TTC549 (cell line): ENCODE results near the gene STAB1.

Source experiments
- FAIRE-seq: peaks from 2 replicates; lab custom pipeline; 2012; peaks lifted over from hg19 to GRCh38; lab: Jason Lieb, UNC

The STAB1 gene

DNA sequence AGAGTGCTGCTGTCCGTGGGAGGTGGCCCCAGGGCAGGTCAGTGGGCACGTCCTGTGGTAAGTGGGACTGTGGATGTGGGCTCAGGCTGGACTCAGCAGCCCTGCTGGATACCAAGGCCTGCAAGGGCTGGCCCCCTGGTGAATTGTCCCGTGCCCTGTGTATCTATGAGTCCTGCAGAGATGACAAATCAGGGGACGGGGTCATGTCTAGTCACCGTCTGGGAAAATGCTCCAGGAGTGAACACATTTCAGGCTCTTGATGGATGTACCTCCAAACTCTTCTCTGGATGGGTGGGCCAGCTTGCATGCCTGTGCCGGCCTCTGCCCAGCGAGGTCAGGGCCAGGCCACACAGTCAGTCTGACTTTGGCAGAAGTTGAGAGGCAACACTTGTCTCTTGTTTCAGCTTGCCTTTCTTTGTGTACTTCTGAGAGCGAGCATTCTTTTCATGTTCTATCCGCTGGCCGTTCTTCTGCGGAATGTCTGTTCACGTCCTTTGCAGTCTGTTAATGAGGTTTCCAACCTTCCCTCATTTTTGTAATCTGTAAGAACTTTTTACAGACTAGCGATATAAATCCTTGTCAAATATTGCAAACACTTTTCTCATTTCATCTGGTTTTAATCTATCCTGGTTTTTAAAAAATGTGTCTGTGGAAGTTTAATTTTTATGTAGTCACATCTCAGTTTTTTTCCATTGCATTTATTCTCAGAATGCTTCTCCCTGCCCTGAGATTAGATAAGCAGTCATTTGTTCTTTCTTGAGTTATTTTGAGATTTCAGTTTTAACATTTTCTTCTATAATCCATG is 11.4 kb upstream of the STAB1 start:
- FAIRE-seq: no peak

DNA sequence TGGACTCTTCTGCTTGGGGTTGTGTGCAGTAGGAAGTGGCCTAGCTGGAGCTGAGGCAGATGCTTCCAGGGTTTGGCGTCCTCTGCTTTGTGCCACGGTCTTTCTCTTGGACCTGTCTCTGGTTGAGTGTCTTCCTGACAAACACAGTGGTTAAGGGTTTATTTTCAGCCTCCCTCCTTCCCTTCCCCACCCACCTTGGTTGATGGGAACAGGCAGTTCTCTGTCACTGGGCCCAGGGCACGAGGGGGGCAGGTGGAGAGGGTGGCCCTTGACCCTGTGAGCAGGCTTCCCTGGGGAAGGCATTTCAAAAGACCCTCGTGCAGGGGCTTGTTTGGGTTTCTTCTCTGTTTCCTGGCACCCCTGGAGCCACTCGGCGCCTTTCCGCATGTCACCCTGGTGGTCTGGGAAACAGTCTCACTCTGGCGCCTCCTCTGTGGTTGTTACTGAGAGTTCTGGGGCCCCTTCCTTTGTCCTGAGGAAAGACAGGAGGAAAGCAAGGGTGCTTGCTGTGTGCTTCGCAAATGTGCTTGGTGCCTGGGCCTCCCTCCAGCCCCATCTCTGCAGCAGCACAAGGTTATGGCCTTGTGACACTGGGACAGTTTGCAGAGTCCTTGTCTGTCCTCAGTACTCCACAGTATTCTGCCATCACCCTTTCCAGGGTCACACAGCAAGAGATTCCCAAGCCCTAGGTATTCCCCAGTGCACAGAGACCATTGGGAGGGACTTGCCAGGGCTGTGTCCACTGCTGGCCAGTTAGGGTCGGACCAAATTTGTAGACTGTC is 10.3 kb upstream of the STAB1 start:
- FAIRE-seq: no peak

DNA sequence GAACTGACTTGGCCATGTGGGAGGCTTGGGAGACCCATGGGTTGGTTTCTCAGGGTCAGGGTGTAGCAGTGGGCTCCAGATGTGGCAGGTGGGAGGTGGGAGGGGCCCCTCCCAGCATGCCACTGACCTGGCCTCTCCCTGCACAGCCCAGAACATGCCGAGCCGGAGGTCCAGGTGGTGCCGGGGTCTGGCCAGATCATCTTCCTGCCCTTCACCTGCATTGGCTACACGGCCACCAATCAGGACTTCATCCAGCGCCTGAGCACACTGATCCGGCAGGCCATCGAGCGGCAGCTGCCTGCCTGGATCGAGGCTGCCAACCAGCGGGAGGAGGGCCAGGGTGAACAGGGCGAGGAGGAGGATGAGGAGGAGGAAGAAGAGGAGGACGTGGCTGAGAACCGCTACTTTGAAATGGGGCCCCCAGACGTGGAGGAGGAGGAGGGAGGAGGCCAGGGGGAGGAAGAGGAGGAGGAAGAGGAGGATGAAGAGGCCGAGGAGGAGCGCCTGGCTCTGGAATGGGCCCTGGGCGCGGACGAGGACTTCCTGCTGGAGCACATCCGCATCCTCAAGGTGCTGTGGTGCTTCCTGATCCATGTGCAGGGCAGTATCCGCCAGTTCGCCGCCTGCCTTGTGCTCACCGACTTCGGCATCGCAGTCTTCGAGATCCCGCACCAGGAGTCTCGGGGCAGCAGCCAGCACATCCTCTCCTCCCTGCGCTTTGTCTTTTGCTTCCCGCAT is 7.9 kb upstream of the STAB1 start:
- FAIRE-seq: no peak

DNA sequence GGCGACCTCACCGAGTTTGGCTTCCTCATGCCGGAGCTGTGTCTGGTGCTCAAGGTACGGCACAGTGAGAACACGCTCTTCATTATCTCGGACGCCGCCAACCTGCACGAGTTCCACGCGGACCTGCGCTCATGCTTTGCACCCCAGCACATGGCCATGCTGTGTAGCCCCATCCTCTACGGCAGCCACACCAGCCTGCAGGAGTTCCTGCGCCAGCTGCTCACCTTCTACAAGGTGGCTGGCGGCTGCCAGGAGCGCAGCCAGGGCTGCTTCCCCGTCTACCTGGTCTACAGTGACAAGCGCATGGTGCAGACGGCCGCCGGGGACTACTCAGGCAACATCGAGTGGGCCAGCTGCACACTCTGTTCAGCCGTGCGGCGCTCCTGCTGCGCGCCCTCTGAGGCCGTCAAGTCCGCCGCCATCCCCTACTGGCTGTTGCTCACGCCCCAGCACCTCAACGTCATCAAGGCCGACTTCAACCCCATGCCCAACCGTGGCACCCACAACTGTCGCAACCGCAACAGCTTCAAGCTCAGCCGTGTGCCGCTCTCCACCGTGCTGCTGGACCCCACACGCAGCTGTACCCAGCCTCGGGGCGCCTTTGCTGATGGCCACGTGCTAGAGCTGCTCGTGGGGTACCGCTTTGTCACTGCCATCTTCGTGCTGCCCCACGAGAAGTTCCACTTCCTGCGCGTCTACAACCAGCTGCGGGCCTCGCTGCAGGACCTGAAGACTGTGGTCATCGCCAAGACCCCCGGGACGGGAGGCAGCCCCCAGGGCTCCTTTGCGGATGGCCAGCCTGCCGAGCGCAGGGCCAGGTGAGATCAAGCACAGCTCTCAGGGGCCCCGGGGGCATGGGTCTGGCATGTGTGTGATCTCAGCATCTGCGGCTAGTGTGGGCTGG is 7.1 kb upstream of the STAB1 start:
- no peak for FAIRE-seq

DNA sequence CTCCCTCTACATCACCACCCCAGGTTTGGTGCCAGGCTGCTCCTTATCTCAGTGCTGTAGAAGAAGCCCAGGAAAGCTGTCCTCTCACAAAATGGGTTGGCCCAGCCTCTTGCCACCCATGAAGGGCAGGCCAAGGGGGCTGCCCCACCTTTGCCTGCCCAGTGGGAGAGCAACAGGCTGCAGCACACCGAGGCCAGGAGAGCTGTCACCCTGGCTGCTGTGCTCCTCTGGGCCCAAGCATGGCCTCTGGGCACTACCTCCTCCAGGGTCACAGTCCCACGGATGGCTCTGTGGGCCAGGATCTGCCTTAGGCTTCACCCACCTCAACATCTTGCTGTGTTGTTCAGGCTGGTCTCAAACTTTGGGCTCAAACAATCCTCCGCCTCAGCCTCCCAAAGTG is 6.4 kb upstream of the STAB1 start:
- no peak for FAIRE-seq

DNA sequence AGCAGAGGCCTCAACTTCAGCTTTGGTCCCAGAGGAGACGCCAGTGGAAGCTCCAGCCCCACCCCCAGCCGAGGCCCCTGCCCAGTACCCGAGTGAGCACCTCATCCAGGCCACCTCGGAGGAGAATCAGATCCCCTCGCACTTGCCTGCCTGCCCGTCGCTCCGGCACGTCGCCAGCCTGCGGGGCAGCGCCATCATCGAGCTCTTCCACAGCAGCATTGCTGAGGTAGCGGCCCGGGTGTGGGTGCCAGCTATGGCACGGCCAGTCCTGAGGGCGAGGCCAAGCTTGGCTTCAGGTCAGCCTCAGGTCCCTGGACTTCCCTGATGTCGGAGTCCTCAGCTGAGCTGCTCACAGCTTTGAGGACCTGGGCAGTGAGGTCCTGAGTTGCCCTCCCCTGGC is 5.7 kb upstream of the STAB1 start:
- no peak for FAIRE-seq

DNA sequence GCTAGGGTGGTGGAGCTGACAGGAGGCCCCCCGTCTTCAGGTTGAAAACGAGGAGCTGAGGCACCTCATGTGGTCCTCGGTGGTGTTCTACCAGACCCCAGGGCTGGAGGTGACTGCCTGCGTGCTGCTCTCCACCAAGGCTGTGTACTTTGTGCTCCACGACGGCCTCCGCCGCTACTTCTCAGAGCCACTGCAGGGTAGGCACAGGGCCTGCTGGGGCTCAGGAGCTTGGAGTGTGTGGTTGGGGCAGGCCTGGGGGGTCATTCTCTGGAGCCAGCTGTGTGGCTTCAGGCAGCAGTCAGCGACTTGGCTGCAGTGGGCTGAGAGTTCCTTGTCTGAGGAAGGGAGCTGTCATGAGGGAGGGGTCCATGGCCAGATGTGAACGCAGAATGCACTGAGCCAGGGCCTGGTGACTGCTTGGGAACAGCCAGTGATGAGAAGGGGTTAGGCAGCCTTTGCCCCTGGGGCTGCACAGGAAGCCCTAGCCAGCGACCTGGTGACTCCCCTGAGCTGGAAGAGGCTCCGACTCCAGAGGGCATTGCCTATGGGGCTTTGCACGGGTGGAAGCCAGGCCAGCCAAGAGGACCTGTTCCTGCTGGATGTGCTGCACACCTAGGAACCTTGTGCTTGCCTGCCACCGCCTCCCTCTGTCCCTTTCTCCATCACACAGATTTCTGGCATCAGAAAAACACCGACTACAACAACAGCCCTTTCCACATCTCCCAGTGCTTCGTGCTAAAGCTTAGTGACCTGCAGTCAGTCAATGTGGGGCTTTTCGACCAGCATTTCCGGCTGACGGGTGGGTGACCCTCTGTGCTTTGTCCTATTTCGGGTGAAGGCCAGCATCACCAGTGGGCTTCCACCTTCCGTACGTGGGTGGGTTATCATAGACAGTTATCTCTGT is 4.9 kb upstream of the STAB1 start:
- FAIRE-seq: no peak

DNA sequence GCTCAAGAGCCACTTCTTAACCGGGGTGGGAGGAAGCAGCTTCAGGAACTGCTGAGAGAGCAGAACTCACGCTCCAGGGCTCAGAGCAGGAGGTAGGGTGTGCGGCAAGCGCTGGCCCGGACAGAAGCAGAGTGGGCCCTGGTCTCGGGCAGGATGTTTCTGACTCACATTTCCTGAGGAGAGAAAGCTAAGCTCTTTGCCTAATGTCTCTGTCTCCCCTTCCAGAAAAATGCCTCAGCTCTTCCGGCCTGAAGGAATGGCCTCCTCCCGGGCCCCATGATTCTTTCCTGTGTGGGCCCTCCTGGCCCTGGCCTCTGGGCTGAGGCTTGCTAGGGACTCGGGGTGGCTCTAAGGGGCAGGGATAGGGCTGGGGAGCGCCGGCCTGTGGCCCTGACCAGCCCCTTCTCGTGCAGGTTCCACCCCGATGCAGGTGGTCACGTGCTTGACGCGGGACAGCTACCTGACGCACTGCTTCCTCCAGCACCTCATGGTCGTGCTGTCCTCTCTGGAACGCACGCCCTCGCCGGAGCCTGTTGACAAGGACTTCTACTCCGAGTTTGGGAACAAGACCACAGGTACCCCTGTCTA is 4.1 kb upstream of the STAB1 start:
- FAIRE-seq: no peak

DNA sequence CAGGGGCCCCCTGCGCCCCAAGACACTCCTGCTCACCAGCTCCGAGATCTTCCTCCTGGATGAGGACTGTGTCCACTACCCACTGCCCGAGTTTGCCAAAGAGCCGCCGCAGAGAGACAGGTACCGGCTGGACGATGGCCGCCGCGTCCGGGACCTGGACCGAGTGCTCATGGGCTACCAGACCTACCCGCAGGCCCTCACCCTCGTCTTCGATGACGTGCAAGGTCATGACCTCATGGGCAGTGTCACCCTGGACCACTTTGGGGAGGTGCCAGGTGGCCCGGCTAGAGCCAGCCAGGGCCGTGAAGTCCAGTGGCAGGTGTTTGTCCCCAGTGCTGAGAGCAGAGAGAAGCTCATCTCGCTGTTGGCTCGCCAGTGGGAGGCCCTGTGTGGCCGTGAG is 3.1 kb upstream of the STAB1 start:
- FAIRE-seq: no peak

DNA sequence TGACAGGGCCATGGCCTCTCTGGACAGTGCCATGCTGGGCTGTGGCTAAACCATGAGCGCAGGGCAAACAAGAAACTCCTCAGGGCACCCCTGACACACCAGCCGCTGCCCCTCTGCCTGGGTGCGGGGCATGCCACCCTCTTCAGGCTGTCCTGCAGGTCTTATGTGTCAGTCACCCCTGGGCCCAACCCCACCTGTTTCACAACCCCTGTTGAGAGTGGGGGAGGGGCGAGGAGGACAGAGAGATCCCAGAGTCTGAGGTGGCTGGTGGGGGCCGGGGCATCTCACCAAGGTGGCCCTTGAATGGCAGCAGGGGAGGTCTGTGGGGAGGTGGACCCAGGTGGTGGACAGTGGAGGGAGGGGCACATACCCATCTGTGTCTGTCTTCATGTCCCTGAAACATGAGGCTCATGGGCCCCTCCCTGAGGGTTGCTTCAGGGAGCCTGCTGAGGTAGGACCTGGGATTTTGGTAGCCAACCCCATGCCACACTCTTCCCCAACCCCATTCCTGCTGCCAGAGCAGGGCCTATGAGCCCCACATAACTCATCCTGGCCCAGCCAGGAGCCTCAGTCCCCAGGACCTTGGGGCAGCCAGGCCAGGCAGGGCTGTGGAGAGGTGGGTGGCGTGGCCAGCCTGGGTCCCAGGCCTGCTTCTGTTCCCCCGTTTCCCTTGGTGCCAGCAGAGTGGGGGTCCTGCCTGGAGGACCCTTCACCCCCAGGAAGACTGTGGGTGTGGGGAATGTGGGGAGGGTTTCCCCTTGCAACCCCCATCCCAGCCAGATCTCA is 1.7 kb upstream of the STAB1 start:
- no peak for FAIRE-seq

DNA sequence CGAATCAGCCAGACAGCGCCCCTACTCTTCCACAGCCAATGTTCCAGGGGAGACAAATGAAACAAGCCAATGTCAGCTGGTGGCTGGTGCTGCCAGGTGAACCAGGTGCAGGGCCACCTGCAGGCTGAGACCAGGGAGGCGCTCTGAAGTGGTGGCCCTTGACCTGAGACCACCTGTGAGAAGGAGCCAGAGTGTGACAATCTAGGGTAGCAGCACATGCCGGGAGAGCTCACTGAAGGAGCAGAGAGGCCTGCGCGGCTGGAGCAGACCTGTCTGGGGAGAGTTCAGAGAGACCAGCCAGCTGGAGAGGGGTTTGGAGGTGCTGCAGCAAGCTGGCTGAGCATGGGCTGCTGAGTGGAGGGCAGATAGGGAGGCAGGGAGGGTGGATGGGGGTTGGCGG is 693 bp upstream of the STAB1 start:
- FAIRE-seq: no peak

DNA sequence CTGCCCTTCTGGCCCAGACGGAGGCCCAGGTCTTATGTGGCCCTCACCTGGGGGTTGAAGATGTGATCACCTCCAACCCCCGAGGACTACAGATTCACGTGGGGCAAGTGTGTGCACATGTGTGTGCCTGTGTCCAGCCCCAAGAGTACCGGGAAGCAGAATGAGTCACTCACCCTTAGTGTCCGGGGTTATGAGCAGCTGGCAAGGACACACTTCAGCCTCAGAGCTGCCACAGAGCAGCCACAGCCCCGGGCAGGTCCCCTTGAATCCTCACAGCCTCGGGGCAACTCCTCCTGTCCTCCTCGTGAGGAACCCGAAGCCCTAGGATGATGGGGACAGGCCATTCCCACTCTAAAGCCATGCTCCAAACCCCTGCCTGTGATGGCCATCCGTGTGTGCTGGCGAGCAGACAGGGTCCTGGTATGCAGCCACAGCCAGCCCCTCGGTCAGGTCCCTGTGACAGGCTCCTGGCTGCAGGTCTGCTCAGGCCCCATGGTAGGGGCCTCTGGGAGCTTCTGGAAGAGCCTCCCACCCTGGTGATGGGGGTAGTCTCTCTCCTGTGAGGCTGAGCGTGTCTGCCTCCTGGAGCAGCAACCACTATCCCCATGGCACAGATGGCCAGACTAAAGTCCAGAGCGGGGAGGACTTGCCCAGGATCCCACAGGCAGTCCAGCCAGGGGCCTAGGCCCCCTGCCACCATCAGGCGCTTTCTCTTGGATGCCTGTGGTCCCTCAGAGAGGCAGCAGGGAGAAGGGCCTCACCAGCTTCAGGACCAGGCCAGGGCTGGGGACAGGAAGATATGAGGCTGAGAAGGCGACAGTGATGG is 852 bp downstream of the STAB1 start:
- no peak for FAIRE-seq

DNA sequence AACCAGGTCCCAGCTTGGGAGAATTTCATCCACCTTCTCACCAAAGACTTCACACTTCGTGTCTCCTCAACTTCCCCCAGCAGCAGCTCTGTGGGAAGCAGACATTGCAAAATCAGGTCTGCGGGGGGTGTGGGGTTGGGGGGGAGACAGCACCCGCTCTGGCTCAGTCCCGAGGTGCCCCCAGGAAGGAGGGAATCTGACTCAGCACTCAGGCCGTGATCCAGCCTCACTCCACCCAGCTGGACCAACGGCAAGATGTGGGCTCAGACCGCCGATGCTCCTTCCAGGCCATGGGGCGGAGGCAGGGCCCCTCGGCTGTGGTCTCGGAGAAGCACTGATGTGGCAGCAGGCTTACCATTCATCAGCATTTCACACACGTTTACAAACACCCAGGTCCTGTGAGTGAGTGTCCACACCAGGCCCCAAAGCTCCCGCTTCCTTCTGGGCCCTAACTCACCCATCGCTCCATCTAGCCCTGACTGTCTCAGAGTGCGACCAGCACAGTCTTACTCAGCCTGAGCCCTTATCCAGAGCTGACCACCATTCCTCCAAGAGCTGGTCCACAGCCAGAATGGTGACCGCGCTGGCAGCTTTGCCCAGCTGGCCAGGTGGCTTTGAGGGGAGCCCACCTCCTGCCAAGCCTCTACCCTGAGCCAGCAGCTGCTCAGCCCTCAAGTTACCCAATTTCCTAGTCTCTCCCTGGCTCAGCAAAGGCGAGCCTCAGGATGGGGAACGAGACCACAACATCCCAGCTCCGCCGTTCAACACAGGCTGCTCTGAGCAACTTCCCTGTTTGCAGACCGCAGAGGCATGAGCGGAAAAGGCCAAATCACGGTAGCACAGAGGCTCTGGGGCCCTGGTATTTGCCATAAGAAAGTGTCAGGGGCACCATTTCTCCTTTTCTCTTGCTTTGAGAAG is 3.3 kb downstream of the STAB1 start:
- FAIRE-seq: no peak

DNA sequence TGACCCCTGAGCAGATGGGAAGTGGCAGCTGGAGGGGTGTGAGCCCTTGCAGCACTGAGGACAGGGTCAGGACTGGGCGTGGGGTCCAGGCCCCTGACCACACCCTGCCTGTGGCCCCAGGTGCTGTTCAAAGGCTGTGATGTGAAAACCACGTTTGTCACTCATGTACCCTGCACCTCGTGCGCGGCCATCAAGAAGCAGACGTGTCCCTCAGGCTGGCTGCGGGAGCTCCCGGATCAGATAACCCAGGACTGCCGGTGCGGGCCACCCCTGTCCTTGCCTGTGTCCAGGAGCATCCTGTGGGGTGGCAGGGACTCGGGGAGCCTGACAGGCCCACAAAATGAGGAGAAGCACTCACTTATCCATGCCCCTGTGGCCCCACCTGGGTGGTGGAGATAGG is 5.9 kb downstream of the STAB1 start:
- FAIRE-seq: no peak

DNA sequence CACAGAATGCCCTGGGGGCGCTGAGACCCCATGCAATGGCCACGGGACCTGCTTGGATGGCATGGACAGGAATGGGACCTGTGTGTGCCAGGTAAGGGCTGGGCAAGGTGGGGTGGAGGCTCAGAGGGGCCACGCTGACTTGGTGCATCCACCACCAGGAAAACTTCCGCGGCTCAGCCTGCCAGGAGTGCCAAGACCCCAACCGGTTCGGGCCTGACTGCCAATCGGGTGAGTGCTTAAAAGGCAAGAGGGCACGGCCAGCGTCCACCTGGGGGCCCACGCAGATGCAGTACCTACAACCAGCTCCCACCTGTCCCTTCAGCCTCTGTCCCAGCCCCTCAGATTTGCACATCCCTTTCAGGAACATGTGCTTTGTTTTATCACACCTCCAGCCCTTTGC is 6.9 kb downstream of the STAB1 start:
- FAIRE-seq: no peak

DNA sequence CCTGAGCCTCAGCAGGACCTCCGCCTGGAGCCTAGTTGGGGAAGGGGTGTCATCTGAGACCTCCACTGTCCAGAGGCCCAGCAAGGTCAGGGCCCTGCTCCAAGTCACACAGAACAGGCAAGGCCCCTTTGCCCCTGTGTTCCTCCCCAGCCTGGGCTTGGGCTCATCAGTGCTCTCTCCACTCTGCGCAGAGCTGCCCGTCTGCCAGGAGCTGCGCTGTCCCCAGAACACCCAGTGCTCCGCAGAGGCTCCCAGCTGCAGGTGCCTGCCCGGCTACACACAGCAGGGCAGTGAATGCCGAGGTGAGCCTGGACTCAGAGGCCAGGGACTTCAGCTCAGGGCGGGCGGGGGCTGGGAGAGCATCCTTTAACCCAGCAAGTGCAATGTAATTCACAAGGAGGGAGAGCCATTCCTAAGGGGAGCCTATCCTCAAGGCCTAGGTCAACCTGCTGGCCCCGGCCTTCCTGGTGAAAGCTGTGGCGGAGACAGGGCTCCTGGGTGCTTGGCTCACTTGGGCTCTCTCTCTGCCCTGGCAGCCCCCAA is 7.7 kb downstream of the STAB1 start:
- no peak for FAIRE-seq

DNA sequence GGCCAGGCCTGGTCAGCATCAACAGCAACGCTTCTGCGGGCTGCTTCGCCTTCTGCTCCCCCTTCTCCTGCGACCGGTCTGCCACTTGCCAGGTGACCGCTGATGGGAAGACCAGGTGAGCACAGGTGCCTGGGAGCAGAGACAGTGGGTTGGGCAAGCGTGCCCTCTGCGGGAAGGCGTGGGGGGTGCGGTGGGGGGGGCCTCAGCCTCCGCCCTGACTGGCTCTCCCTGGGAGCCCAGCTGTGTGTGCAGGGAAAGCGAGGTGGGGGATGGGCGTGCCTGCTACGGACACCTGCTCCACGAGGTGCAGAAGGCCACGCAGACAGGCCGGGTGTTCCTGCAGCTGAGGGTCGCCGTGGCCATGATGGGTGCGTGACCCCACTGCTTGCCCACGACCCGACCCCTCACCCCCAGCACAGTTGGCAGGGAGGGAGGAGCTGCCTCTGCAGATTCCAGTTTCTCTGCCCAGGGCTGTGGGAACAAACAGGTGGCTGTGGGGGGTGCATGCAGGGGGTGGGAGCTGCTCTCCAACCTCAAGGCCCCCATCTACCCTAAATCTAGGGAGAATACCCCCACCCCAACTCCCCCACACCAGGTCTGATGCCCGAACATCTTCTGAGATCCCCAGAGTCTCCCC is 8.8 kb downstream of the STAB1 start:
- no peak for FAIRE-seq
